Activated naive CD8-positive, alpha-beta T cell treated with anti-CD3 and anti-CD28 coated beads for 36 hours (primary cell): ENCODE data around the gene TNP1. TPM values are rescaled to one million over a fixed set of nuclear protein-coding genes. Genes with fewer than 3 reads are reported as not detected.

Source experiments
- DNase-seq: peaks from one replicate; pipeline ENCODE4 v3.0.0; 2021
- H3K27ac Mint-ChIP-seq: one replicate; pipeline ENCODE4 v1.8.0; 2022; ENCODE audit warnings: mild to moderate bottlenecking, moderate library complexity, mixed read lengths
- H3K27me3 Mint-ChIP-seq: one replicate; pipeline ENCODE4 v1.8.0; 2022; ENCODE audit warnings: mild to moderate bottlenecking, mixed read lengths
- H3K36me3 Mint-ChIP-seq: one replicate; pipeline ENCODE4 v1.8.0; 2021; ENCODE audit warnings: mild to moderate bottlenecking, mixed read lengths
- H3K4me1 Mint-ChIP-seq: one replicate; pipeline ENCODE4 v1.8.0; 2021; ENCODE audit warnings: mixed read lengths
- H3K4me3 Mint-ChIP-seq: one replicate; pipeline ENCODE4 v1.8.0; 2022; ENCODE audit warnings: mild to moderate bottlenecking, moderate library complexity, mixed read lengths
- H3K9me3 Mint-ChIP-seq: one replicate; pipeline ENCODE4 v1.8.0; 2022; ENCODE audit warnings: mixed read lengths
- total RNA-seq, 2 experiments: library from RNA; stranded (reverse); gene quantifications; one replicate each; pipeline ENCODE4 v1.2.3, GENCODE V29; 2021

The TNP1 gene
- total RNA-seq, 2 experiments from 2014 or later, result not detected

DNA sequence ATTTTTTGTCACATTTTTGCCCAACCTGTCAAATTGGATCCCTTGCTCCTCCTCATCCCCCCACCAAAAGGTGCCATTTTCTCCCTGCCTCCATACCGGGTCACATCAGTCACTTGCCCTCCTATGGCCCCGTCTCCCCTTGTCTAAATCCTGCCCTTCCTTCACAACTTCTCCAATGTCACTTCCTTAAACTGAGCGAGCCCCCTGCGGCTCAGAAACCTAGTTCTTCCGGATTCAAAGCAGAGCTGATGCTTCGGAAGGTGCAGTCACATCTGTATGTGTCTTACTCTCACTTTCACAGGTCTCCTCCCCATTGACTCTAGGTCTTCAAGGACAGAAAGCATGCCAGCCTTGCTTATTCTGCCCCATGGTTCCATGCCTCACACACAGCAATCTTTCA is 22.1 kb downstream of the TNP1 start:
- DNase-seq, result no peak
- Mint-ChIP-seq H3K4me3 (no peak overlapping the region), H3K36me3 (no peaks in the 10 kb centered on the region), H3K9me3 (no peaks in the 10 kb centered on the region), H3K27ac (no peak overlapping the region), H3K4me1 (no peaks in the 10 kb centered on the region), H3K27me3 (peaks cover 11% of the 10 kb centered on the region)

DNA sequence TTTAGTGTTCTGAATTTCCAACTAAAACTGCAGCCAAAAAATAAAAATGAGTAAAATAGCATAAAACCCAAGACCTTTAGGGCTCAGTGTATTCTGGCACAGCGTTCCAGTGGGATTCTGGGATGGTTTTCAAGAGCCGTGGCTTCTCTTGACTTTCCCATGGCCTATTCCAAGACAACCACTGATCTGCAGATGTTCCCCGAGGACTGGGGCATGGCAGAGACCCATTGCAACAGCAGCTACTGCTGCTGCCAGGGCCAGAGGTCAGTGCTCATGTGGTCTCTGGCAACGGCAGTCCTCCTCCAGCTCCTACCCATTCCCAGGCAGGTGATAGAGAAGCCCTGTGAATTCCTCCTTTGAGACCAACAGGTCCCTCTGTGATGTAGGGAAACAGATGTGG is 26.8 kb downstream of the TNP1 start:
- Mint-ChIP-seq H3K4me1 (no peaks in the 10 kb centered on the region), H3K4me3 (no peak overlapping the region), H3K36me3 (no peaks in the 10 kb centered on the region), H3K27me3 (peaks cover 10% of the 10 kb centered on the region), H3K9me3 (no peaks in the 10 kb centered on the region), H3K27ac (no peak overlapping the region)
- no peak for DNase-seq

DNA sequence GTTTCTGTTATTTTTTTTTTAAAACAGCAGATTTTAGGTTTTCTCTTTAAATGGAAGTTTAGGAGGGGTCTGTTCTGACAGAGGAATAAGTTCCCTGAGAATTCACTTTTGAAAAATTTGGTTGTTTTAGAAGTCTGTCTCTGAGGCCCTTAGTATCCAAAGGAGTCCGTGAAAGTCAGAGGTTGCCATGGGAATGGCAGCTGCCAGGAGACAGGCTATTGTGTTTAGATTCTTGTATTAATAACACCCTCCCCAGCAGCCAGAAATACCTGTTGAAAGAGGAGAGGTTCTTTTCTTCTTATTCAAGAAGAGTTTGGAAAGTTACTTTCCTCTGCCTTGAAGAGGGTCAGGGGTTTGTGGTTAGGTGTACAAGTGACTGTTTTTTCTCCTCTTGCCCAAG is 29.5 kb downstream of the TNP1 start:
- Mint-ChIP-seq H3K27ac (no peak overlapping the region), H3K27me3 (peaks cover 3% of the 10 kb centered on the region), H3K36me3 (no peaks in the 10 kb centered on the region)

GRCh38 chr2:216829533-216829932 is 30.3 kb downstream of the TNP1 start:
- Mint-ChIP-seq H3K27ac (no peak overlapping the region), H3K36me3 (no peaks in the 10 kb centered on the region), H3K4me3 (no peak overlapping the region), H3K9me3 (no peaks in the 10 kb centered on the region), H3K27me3 (peaks cover 3% of the 10 kb centered on the region), H3K4me1 (no peaks in the 10 kb centered on the region)
- DNase-seq, result no peak

More for the DNA sequence above, 29.5 kb downstream of the TNP1 start:
- no peaks in the 10 kb centered on the region for H3K9me3 Mint-ChIP-seq
- no peak for DNase-seq
- no peaks in the 10 kb centered on the region for H3K4me1 Mint-ChIP-seq
- H3K4me3 Mint-ChIP-seq, result no peak overlapping the region

DNA sequence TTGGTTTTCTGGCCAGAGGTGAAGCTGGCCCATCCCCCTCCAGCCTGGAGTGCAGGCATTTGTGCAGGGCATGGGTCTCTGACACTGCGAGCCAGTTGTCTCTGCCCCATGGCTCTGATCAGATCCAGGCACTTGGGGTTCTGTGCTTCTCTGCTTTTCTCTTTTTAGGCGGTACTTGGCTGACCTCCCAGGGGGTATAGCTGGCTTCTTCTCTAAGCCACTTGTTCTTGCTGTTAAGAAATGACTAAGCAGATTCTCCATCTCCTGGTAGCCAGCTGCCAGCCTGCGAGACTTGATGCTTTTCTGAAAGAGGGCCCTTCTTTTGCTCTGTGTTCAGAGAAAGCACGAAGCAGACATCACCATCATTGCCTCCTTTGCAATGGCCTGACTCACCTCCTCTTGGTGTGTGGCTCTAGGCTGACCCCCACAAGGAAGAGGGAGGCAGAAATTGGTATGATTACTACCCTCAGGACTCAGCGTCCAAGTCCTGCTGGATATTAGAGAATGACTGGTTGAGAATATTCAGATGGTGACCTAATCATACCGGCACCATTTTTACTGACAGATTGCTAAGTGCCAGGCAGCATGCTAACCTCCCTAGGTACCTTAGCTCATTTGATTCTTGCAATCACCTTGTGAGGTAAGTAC is 32.7 kb downstream of the TNP1 start:
- Mint-ChIP-seq H3K9me3 (no peaks in the 10 kb centered on the region), H3K27me3 (peaks cover 3% of the 10 kb centered on the region), H3K4me3 (no peak overlapping the region), H3K4me1 (no peaks in the 10 kb centered on the region), H3K36me3 (no peaks in the 10 kb centered on the region), H3K27ac (no peak overlapping the region)
- DNase-seq, result no peak

- Mint-ChIP-seq H3K27ac (no peak overlapping the region), H3K4me1 (no peaks in the 10 kb centered on the region), H3K4me3 (no peak overlapping the region)
Measured at GRCh38 chr2:216822470-216822869, 37.4 kb downstream of the TNP1 start.

GRCh38 chr2:216820709-216821108 is 39.2 kb downstream of the TNP1 start:
- Mint-ChIP-seq H3K27me3 (peaks cover 15% of the 10 kb centered on the region), H3K36me3 (no peaks in the 10 kb centered on the region), H3K4me1 (no peaks in the 10 kb centered on the region), H3K27ac (no peak overlapping the region), H3K4me3 (no peak overlapping the region), H3K9me3 (no peaks in the 10 kb centered on the region)
- DNase-seq, result no peak

More at GRCh38 chr2:216822470-216822869, 37.4 kb downstream of the TNP1 start:
- Mint-ChIP-seq H3K9me3 (no peaks in the 10 kb centered on the region), H3K36me3 (no peaks in the 10 kb centered on the region), H3K27me3 (peaks cover 5% of the 10 kb centered on the region)
- DNase-seq, result no peak

DNA sequence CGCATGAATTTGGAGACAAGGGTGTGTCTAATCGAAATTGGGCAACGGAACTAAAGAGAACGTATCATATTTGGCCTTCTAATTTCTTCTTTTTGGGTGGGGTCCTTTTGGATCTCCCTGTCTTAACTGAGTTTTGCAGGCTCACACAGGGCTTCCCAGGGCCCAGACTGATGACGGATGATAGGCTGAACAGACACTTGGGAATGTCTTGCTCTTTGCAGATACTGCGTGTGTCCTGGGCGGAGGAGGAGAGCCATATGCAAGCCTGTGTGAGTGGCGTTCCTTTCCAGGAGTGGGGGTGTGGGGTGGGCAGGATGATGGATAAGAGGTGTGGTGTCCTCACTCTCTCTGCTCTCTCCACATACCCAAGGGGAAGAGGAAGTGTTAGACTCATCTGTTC is 40.1 kb downstream of the TNP1 start:
- Mint-ChIP-seq H3K27ac (no peak overlapping the region), H3K4me3 (no peak overlapping the region), H3K4me1 (no peaks in the 10 kb centered on the region), H3K27me3 (peaks cover 15% of the 10 kb centered on the region), H3K9me3 (no peaks in the 10 kb centered on the region), H3K36me3 (no peaks in the 10 kb centered on the region)
- no peak for DNase-seq

GRCh38 chr2:216819055-216819454 is 40.8 kb downstream of the TNP1 start:
- Mint-ChIP-seq H3K9me3 (no peaks in the 10 kb centered on the region), H3K36me3 (no peaks in the 10 kb centered on the region), H3K27me3 (peaks cover 15% of the 10 kb centered on the region), H3K27ac (no peak overlapping the region), H3K4me1 (no peaks in the 10 kb centered on the region), H3K4me3 (no peak overlapping the region)
- no peak for DNase-seq

GRCh38 chr2:216810399-216811160 is 49.3 kb downstream of the TNP1 start:
- no peak overlapping the region for H3K27ac Mint-ChIP-seq
- H3K27me3 Mint-ChIP-seq, result peaks cover 4% of the 10 kb centered on the region
- no peak overlapping the region for H3K4me3 Mint-ChIP-seq
- H3K36me3 Mint-ChIP-seq, result no peaks in the 10 kb centered on the region
- H3K4me1 Mint-ChIP-seq, result no peaks in the 10 kb centered on the region
- H3K9me3 Mint-ChIP-seq, result no peaks in the 10 kb centered on the region
- no peak for DNase-seq

Other genes with a start within 250 kb of the TNP1 start
- gene IGFBP2, start 226.6 kb downstream of the TNP1 start, total RNA-seq, result 10 to 100 TPM; 38.2 to 39.1 TPM
- not detected for gene IGFBP5, start 164.5 kb downstream of the TNP1 start, total RNA-seq